Measurements from ENCODE around the gene TARBP2.

TARBP2 gene

DNA sequence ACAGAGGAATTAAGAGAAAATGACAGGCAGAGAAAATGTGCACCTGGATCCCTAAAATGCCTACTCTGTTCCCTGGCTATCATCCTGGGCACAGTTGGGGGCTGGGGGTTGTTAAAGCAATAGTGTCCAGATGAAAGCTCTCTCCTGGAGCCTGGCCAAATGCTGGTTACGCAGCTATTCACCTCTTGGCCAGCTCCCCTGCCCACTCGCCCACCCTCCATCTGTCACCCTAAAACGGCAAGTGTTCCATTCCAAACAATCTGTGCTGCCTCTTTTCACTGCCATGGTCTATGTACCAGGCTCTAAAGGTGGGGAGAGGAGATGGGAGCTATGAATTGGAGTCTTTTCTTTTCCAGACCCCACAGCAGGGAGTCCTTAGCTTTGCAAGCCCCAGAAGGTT lies 30.9 kb downstream of the TARBP2 start:
- Histone ChIP-seq H3K18ac (ENCODE audit: low read length) (no peak overlapping the region), H2BK15ac (replicated peaks; ENCODE audit: low read depth) (no peak overlapping the region), H2BK120ac (ENCODE audit: low read depth, low read length) (no peak overlapping the region), H2AK5ac (ENCODE audit: low read length) (no peak overlapping the region), H3K36me3 (ENCODE audit: control insufficient read depth, insufficient read depth, low read length) (peaks cover 8% of the 10 kb centered on the region), H3K56ac (ENCODE audit: low read length) (no peak overlapping the region), H3K23ac (ENCODE audit: low read length) (no peak overlapping the region), H3K9ac (ENCODE audit: low read length) (no peak overlapping the region), H3K4me2 (ENCODE audit: low read length) (no peak overlapping the region), H3K27ac (ENCODE audit: low read depth, low read length) (no peak overlapping the region), H3K4me1 (ENCODE audit: control insufficient read depth, low read depth, low read length) (no peaks in the 10 kb centered on the region), H2BK5ac (ENCODE audit: low read length) (no peak overlapping the region), H3K4me3 (ENCODE audit: low read length) (no peak overlapping the region), H3K27me3 (ENCODE audit: insufficient read depth, low read length, poor library complexity) (no peaks in the 10 kb centered on the region), H3K79me1 (ENCODE audit: low read length) (no peaks in the 10 kb centered on the region), H3K4ac (ENCODE audit: low read depth, low read length) (no peak overlapping the region), H4K8ac (ENCODE audit: low read depth, low read length) (no peak overlapping the region), H3K79me2 (ENCODE audit: control insufficient read depth, insufficient read depth, low read length) (no peaks in the 10 kb centered on the region), H4K5ac (ENCODE audit: low read length) (no peak overlapping the region)
- DNase-seq: no peak
- WGBS (ENCODE audit: extremely low coverage, insufficient coverage, low lambda C conversion rate): no CpG with 5 or more reads among the region's 3 CpGs

DNA sequence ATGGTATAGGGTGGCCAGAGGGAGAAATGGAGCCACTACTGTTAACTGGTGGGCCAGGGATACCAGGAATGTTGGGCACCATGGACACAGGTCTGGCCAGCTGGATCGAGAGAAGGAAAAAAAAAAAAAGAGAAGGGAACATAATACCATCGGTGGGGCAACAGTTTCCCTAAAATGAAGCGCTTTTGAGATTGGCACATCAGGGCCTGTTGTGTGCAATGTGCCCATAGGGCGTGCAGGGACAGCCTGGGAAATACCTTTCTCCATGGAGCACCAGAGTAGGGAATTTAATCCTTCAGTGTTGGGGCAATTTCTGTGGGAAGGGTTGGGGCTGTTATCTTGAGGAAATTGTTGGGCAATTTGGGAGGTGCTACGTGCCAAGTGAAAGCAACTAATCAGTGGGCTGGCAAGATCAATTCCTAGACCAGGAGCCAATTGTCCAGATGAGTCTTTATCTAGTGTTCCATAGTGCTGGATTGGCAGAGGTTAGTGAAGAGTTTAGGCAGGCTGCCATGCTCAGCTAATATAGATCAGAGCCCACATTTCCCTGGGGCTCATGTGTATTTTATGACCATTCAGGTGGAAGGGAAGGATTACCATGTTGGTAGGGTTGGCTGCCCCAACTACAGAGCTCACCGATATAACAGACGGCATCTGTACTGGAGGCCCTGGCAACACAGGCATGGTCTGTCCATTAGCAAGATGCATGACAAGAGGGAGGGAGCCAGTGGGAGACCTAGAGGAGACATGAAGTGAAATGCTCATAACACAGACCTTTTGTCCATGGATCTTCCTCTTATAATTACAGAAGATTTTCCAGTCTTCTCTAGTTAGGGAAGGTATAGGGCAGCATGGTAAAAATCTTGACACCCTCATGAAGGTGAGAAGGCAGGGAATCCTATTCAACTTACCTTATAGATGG lies 31.7 kb downstream of the TARBP2 start:
- Histone ChIP-seq H3K27me3 (ENCODE audit: insufficient read depth, low read length, poor library complexity) (no peaks in the 10 kb centered on the region), H3K79me2 (ENCODE audit: control insufficient read depth, insufficient read depth, low read length) (no peaks in the 10 kb centered on the region), H3K56ac (ENCODE audit: low read length) (no peak overlapping the region), H3K27ac (ENCODE audit: low read depth, low read length) (no peak overlapping the region), H3K4ac (ENCODE audit: low read depth, low read length) (no peak overlapping the region), H2BK120ac (ENCODE audit: low read depth, low read length) (no peak overlapping the region), H2AK5ac (ENCODE audit: low read length) (no peak overlapping the region), H3K23ac (ENCODE audit: low read length) (no peak overlapping the region), H2BK5ac (ENCODE audit: low read length) (no peak overlapping the region), H4K8ac (ENCODE audit: low read depth, low read length) (no peak overlapping the region), H3K18ac (ENCODE audit: low read length) (no peak overlapping the region), H2BK15ac (replicated peaks; ENCODE audit: low read depth) (no peak overlapping the region), H4K5ac (ENCODE audit: low read length) (no peak overlapping the region), H3K79me1 (ENCODE audit: low read length) (no peaks in the 10 kb centered on the region), H3K9ac (ENCODE audit: low read length) (no peak overlapping the region), H3K4me3 (ENCODE audit: low read length) (no peak overlapping the region), H3K36me3 (ENCODE audit: control insufficient read depth, insufficient read depth, low read length) (peaks cover 8% of the 10 kb centered on the region), H3K4me2 (ENCODE audit: low read length) (no peak overlapping the region), H3K4me1 (ENCODE audit: control insufficient read depth, low read depth, low read length) (no peaks in the 10 kb centered on the region)
- WGBS (ENCODE audit: extremely low coverage, insufficient coverage, low lambda C conversion rate): no CpG with 5 or more reads among the region's 7 CpGs
- DNase-seq: no peak

DNA sequence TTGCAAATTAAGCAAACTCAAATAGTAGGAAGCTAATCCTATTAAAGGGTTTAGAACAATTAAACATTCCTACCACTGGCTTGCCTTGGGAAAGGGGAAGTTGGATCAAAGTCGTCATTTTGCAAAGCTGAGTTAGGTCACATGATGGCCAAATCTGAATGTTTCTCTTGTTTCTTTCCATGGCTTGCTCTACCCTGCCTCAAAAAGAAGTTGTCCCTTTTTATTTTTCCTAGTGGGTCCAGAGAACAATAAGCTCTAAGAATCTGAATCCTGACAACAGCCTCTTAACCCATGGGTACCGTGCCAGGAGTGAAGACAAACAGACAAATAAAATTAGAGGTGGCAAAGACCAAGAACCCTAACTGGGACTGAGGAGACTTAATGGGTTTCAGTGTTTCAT lies 32.4 kb downstream of the TARBP2 start:
- no peak overlapping the region for H3K9ac ChIP-seq (ENCODE audit: low read length)

DNA sequence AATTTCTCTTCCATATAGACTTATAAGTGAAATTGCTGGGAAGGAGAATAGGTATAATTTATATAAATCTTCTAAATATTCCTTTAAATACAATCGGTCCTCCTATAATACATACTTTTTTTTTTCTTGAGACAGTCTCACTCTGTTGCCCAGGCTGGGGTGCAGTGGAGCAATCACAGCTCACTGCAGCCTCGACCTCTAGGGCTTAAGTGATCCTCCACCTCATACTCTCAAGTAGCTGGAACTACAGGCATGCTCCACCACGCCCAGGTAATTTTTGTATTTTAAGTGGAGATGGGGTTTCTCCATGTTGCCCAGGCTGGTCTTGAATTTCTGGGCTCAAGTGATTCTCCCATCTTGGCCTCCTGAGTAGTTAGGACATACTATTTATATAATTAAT lies 35.9 kb downstream of the TARBP2 start:
- DNase-seq: no peak

More for the DNA sequence above, 32.4 kb downstream of the TARBP2 start:
- H3K4me1 ChIP-seq (ENCODE audit: control insufficient read depth, low read depth, low read length): no peaks in the 10 kb centered on the region
- no peak overlapping the region for H2BK5ac ChIP-seq (ENCODE audit: low read length)
- peaks cover 8% of the 10 kb centered on the region for H3K36me3 ChIP-seq (ENCODE audit: control insufficient read depth, insufficient read depth, low read length)
- H3K23ac ChIP-seq (ENCODE audit: low read length): no peak overlapping the region
- no peak overlapping the region for H4K8ac ChIP-seq (ENCODE audit: low read depth, low read length)
- no CpG with 5 or more reads among the region's 2 CpGs for WGBS (ENCODE audit: extremely low coverage, insufficient coverage, low lambda C conversion rate)
- H2AK5ac ChIP-seq (ENCODE audit: low read length): no peak overlapping the region
- DNase-seq: no peak
- H2BK15ac ChIP-seq (replicated peaks; ENCODE audit: low read depth): no peak overlapping the region
- H3K56ac ChIP-seq (ENCODE audit: low read length): no peak overlapping the region
- no peaks in the 10 kb centered on the region for H3K27me3 ChIP-seq (ENCODE audit: insufficient read depth, low read length, poor library complexity)
- no peak overlapping the region for H3K27ac ChIP-seq (ENCODE audit: low read depth, low read length)
- H2BK120ac ChIP-seq (ENCODE audit: low read depth, low read length): no peak overlapping the region
- H3K18ac ChIP-seq (ENCODE audit: low read length): no peak overlapping the region
- H3K4me3 ChIP-seq (ENCODE audit: low read length): no peak overlapping the region
- H4K5ac ChIP-seq (ENCODE audit: low read length): no peak overlapping the region
- no peaks in the 10 kb centered on the region for H3K79me1 ChIP-seq (ENCODE audit: low read length)
- H3K79me2 ChIP-seq (ENCODE audit: control insufficient read depth, insufficient read depth, low read length): no peaks in the 10 kb centered on the region
- H3K4ac ChIP-seq (ENCODE audit: low read depth, low read length): no peak overlapping the region
- no peak overlapping the region for H3K4me2 ChIP-seq (ENCODE audit: low read length)

DNA sequence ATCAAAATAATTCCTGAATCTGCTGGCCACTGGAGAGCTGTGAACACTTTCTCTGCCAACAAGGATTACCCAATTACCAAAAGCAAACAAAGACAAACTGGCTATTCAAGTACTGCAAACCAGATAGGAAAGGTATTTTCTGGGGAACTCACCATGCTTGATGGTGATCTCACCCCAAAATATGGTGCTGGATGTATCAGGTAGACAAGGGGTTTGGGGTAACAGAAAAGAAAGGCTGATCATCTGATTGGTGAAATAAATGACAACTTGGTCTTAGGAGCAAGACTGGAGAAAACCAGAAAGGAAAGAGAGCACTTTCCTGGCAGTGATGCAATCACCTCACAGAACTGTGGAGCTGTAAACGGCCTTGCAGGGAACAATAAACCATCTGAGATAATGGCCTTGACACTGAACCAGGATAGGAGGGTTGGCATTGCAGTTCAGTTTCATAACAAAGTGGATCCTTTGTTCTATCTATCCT lies 37.2 kb downstream of the TARBP2 start:
- no peak overlapping the region for H3K4ac ChIP-seq (ENCODE audit: low read depth, low read length)
- H4K5ac ChIP-seq (ENCODE audit: low read length): no peak overlapping the region
- H3K27ac ChIP-seq (ENCODE audit: low read depth, low read length): no peak overlapping the region
- no peaks in the 10 kb centered on the region for H3K4me1 ChIP-seq (ENCODE audit: control insufficient read depth, low read depth, low read length)
- no peak overlapping the region for H2BK120ac ChIP-seq (ENCODE audit: low read depth, low read length)
- H3K79me2 ChIP-seq (ENCODE audit: control insufficient read depth, insufficient read depth, low read length): no peaks in the 10 kb centered on the region
- no peak overlapping the region for H3K4me3 ChIP-seq (ENCODE audit: low read length)
- H2BK15ac ChIP-seq (replicated peaks; ENCODE audit: low read depth): no peak overlapping the region
- no peak overlapping the region for H2BK5ac ChIP-seq (ENCODE audit: low read length)
- H4K8ac ChIP-seq (ENCODE audit: low read depth, low read length): no peak overlapping the region
- H3K9ac ChIP-seq (ENCODE audit: low read length): no peak overlapping the region
- peak overlapping the region; percentile 61 for H3K18ac ChIP-seq (ENCODE audit: low read length)
- H3K56ac ChIP-seq (ENCODE audit: low read length): no peak overlapping the region
- H2AK5ac ChIP-seq (ENCODE audit: low read length): no peak overlapping the region
- H3K23ac ChIP-seq (ENCODE audit: low read length): no peak overlapping the region
- peaks cover 2% of the 10 kb centered on the region for H3K36me3 ChIP-seq (ENCODE audit: control insufficient read depth, insufficient read depth, low read length)
- no CpG with 5 or more reads among the region's 1 CpG for WGBS (ENCODE audit: extremely low coverage, insufficient coverage, low lambda C conversion rate)
- H3K4me2 ChIP-seq (ENCODE audit: low read length): no peak overlapping the region
- DNase-seq: peak; percentile 64
- H3K27me3 ChIP-seq (ENCODE audit: insufficient read depth, low read length, poor library complexity): no peaks in the 10 kb centered on the region
- no peaks in the 10 kb centered on the region for H3K79me1 ChIP-seq (ENCODE audit: low read length)

More for the DNA sequence above, 35.9 kb downstream of the TARBP2 start:
- H3K9ac ChIP-seq (ENCODE audit: low read length): no peak overlapping the region
- H3K36me3 ChIP-seq (ENCODE audit: control insufficient read depth, insufficient read depth, low read length): peaks cover 6% of the 10 kb centered on the region
- no peak overlapping the region for H2AK5ac ChIP-seq (ENCODE audit: low read length)
- H2BK120ac ChIP-seq (ENCODE audit: low read depth, low read length): no peak overlapping the region
- no peak overlapping the region for H2BK5ac ChIP-seq (ENCODE audit: low read length)
- no peaks in the 10 kb centered on the region for H3K79me1 ChIP-seq (ENCODE audit: low read length)
- H3K27ac ChIP-seq (ENCODE audit: low read depth, low read length): no peak overlapping the region
- H4K5ac ChIP-seq (ENCODE audit: low read length): no peak overlapping the region
- no CpG with 5 or more reads among the region's 3 CpGs for WGBS (ENCODE audit: extremely low coverage, insufficient coverage, low lambda C conversion rate)
- H4K8ac ChIP-seq (ENCODE audit: low read depth, low read length): no peak overlapping the region
- H3K4me1 ChIP-seq (ENCODE audit: control insufficient read depth, low read depth, low read length): no peaks in the 10 kb centered on the region
- H3K23ac ChIP-seq (ENCODE audit: low read length): no peak overlapping the region
- H3K27me3 ChIP-seq (ENCODE audit: insufficient read depth, low read length, poor library complexity): no peaks in the 10 kb centered on the region
- no peaks in the 10 kb centered on the region for H3K79me2 ChIP-seq (ENCODE audit: control insufficient read depth, insufficient read depth, low read length)
- no peak overlapping the region for H3K18ac ChIP-seq (ENCODE audit: low read length)
- no peak overlapping the region for H3K4me2 ChIP-seq (ENCODE audit: low read length)
- no peak overlapping the region for H3K4me3 ChIP-seq (ENCODE audit: low read length)
- H3K56ac ChIP-seq (ENCODE audit: low read length): no peak overlapping the region
- no peak overlapping the region for H3K4ac ChIP-seq (ENCODE audit: low read depth, low read length)
- no peak overlapping the region for H2BK15ac ChIP-seq (replicated peaks; ENCODE audit: low read depth)
